Measurements from ENCODE around the gene OVCH2. TPM values are rescaled to one million over a fixed set of nuclear protein-coding genes. Genes with fewer than 3 reads are reported as not detected.
"Not testable (repeated sequence)": the region's sequence is repeated elsewhere in the genome, so short reads cannot be mapped to it uniquely, and the experiment has no call there.

OVCH2 gene
- total RNA-seq = not detected in 2 replicates

- DNase-seq (ENCODE audit: low read depth) = no peak
- TF ChIP-seq CTCF (conservative IDR thresholded peaks at IDR 0.05; ENCODE audit: low read depth, low read length) = no peak
- H3K4me3 ChIP-seq (ENCODE audit: low read depth, low read length) = no peak within 1 kb of the TSS
These were observed at the start of gene OVCH2 for GRCh38 chr11:7706377-7706776. OVCH2 (minus strand) TSS chr11:7706477; CDS start chr11:7706394, 83 bp downstream.

- no peak for TF ChIP-seq CTCF (conservative IDR thresholded peaks at IDR 0.05; ENCODE audit: low read depth, low read length)
- DNase-seq (ENCODE audit: low read depth) = no peak
These were observed 43.2 kb upstream of the OVCH2 start for GRCh38 chr11:7749456-7749855.

GRCh38 chr11:7734767-7735166, 28.5 kb upstream of the OVCH2 start:
- not testable (repeated sequence) for DNase-seq (ENCODE audit: low read depth); H3K4me3 ChIP-seq (ENCODE audit: low read depth, low read length)

More at GRCh38 chr11:7749456-7749855, 43.2 kb upstream of the OVCH2 start:
- no peak overlapping the region for H3K4me3 ChIP-seq (ENCODE audit: low read depth, low read length)

- TF ChIP-seq CTCF (conservative IDR thresholded peaks at IDR 0.05; ENCODE audit: low read depth, low read length) = no peak
- no peak overlapping the region for H3K4me3 ChIP-seq (ENCODE audit: low read depth, low read length)
- no peak for DNase-seq (ENCODE audit: low read depth)
These were observed 8.5 kb upstream of the OVCH2 start for GRCh38 chr11:7714786-7715185.

DNA sequence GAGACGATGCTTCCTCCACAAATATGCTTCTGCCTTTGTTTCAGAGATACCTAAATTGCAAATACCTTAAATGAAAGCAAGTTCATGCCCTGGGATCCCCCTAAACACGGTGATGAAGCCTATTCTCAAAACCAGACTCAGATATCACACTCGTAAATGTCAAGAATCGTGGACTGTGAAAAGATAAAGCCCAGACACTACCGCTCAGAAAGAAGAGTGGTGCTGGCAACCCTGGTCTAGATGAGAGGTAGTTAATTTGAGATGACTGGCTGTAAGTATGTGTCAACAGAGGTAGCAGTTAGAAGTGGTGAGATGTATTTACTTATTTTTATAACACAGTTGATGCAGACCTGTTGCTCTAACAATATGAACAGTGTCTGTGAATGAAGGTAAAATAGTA, 2.5 kb downstream of the OVCH2 start:
- no peak for DNase-seq (ENCODE audit: low read depth)
- TF ChIP-seq CTCF (conservative IDR thresholded peaks at IDR 0.05; ENCODE audit: low read depth, low read length) = no peak
- H3K4me3 ChIP-seq (ENCODE audit: low read depth, low read length) = no peak overlapping the region

GRCh38 chr11:7696424-7696823, 9.9 kb downstream of the OVCH2 start:
- no peak for DNase-seq (ENCODE audit: low read depth)
- no peak for TF ChIP-seq CTCF (conservative IDR thresholded peaks at IDR 0.05; ENCODE audit: low read depth, low read length)
- H3K4me3 ChIP-seq (ENCODE audit: low read depth, low read length) = no peak overlapping the region

GRCh38 chr11:7694235-7694634, 12.0 kb downstream of the OVCH2 start:
- no peak for TF ChIP-seq CTCF (conservative IDR thresholded peaks at IDR 0.05; ENCODE audit: low read depth, low read length)
- no peak overlapping the region for H3K4me3 ChIP-seq (ENCODE audit: low read depth, low read length)
- no peak for DNase-seq (ENCODE audit: low read depth)

DNA sequence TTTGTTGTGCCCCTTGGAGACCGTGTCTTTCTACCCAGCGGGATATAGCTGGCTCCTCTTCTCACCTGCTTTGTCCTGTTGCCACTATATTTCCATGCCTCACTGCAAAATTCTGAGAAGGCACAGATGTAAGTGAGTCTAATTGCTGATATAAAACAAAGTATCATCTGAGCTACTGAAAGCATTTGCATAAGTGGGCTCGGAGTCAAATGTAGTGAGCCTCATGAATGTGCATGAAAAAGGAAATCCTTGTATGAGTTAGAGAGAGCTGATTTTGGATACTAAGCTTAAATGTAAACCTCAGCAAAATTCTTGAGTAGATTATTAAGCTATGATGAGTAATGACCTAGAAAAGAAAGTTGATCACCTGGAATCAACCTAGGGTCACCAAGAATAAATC, 13.9 kb downstream of the OVCH2 start:
- DNase-seq (ENCODE audit: low read depth) = no peak
- TF ChIP-seq CTCF (conservative IDR thresholded peaks at IDR 0.05; ENCODE audit: low read depth, low read length) = no peak

More for the DNA sequence above, 13.9 kb downstream of the OVCH2 start:
- H3K4me3 ChIP-seq (ENCODE audit: low read depth, low read length) = no peak overlapping the region

Measured in epithelial cell of proximal tubule (primary cell).